HG02678 (cell line): ENCODE results near the gene MN1.
"Not testable (repeated sequence)": the region's sequence is repeated elsewhere in the genome, so short reads cannot be mapped to it uniquely, and the experiment has no call there.

ENCODE experiments used
- ATAC-seq: cut with Tn5 transposase; IDR thresholded peaks from one replicate; pipeline ENCODE4 v1.9.1; 2021; ENCODE audit warnings: mild to moderate bottlenecking, moderate library complexity; ENCODE audit not compliant: unreplicated experiment

MN1 gene

GRCh38 chr22:27745809-27746208, 55.7 kb downstream of the MN1 start:
- ATAC-seq = no peak

GRCh38 chr22:27745154-27745553, 56.4 kb downstream of the MN1 start:
- ATAC-seq = no peak

DNA sequence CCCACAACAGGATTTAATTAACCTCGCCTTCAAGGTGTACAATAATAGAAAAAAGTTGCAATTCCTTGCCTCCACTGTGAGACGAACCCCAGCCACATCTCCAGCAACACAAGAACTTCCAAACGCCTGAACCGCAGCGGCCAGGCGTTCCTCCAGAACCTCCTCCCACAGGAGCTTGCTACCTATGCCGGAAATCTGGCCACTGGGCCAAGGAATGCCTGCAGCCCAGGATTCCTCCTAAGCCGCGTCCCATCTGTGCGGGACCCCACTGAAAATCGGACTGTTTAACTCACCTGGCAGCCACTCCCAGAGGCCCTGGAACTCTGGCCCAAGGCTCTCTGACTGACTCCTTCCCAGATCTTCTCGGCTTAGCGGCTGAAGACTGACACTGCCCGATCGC, 57.5 kb downstream of the MN1 start:
- not testable (repeated sequence) for ATAC-seq

GRCh38 chr22:27740202-27740748, 61.3 kb downstream of the MN1 start:
- ATAC-seq = no peak

GRCh38 chr22:27737521-27737920, 64.0 kb downstream of the MN1 start:
- ATAC-seq = no peak

GRCh38 chr22:27734066-27734465, 67.5 kb downstream of the MN1 start:
- no peak for ATAC-seq

- ATAC-seq = no peak
These were observed 68.7 kb downstream of the MN1 start for GRCh38 chr22:27732841-27733240.

DNA sequence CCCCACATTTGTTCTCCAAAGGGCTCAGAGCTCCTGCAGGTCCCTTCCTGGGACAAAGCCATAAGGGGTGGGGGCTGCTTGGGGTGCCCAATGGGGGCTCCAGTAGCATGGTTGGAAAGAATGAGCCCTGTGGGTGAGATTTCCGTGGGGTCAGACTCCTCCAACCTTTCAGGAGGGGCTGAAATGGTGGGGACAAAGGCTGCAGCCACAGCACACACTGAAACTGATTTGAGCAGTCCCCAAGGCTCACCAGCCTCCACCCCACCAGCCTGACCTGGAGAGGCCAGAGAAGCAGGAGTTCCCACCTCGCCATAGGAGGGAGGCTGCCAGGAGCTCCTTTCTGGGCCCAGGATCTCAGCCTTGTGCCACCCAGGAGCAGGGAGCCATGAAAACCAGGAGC, 69.2 kb downstream of the MN1 start:
- no peak for ATAC-seq

- no peak for ATAC-seq
These were observed 69.9 kb downstream of the MN1 start for GRCh38 chr22:27731621-27732020.

DNA sequence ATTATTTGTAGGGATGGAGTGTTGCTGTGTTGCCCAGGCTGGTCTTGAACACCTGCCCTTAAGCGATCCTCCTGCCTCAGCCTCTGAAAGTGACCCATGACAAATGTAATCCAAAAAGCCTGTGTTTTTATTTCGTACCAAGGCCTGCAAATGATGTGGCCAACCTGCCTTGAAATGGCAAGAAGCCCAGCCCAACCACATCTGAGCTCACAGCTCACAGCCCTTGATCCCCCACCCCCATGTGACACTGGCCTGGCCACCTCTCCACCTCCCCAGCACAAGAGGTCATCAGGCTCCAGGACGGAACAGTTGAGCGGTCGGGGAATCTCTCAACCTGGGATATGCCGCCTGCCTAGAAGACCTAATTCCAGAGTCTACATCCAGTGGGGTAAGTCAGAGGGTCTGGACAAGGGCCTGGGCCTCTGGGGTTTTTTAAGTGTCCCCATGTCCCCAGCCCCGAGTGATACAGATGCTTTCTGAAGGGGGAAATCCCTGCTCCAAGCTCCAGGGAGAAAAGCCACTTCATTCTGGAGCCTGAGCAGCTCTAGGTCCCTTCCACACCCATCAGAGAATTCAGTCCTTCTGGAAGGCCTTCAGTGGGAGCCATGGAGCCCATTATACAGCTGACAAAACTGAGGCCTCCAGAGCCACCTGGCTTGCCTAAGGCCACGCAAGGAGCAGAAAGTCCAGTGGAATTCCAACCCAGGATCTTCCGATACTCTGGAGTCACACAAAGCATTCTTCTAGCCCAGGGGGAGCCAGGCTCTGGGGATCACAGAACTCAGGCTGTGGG, 70.7 kb downstream of the MN1 start:
- ATAC-seq = no peak

- ATAC-seq = no peak
These were observed 72.3 kb downstream of the MN1 start for GRCh38 chr22:27729246-27729645.

DNA sequence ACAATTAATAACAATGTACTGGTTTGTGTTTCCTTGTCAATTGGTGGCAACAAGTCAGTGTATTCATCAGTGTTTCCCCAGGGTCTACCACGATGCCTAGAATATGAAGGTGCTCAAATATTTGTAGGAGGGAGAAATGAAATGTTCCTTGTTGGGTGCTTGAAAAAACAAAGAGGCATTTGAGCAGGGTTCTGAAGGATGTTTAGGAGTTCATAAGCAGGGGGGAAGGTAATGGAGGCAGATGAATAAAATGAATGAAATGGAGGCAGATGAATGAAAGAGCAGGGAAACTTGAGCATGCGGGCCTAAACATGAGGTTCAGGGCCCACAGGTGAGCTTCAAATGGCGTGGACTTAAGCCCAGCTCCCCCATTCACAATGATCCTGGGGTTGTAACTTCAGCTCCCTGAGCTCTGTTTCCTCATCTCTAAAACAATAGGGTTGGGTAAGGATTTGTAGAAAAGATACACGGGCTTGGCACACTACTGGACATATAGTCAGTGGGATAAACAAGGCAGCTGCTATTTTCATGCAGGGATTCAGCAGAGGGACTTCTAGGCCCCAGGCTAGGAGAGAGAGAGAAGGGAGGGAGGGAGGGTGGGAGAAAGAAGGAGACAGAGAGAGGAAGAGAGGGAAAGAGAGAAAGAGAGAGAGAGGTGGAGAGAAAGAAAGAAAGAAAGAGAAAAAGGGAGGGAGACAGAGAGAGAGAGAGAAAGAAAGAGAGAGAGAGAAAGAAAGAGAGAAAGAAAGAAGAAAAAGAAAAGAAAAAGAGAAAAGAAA, 73.7 kb downstream of the MN1 start:
- ATAC-seq = no peak

DNA sequence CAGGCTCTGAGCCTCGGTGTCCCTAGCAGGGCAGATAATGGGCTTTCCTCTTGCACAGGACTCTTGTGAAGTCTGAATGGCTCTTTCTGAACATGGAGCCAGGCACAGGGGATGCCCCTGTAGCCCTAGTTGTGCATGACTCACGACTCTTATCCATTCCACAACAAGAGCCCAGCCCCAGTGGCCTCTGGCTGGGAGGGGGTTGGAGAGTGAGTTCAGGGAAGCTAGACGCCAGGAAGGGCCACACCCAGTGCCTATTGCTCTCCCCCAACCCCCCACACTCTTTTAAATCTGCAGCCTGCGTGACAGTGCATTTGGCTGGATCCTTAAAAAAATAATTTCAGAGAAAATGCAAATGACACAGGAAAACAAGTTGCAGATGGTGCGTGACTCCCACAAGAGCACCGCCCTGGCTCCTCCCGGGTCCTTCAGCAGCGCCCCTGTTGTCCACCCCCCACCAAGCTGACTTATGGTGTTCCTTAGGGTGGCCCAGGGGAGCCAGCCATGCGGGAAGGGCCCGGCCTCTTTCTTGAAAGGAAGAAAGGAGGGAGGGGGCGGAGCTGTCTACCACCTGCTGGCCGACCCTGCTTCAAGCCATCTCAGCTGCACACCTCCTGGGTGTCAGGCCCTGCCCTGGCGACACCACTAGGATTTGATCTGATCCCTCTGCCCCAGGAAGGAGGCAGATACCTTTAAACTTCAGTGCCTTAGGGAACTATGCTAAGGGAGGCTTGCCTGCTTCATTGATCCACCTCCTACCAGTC, 74.7 kb downstream of the MN1 start:
- no peak for ATAC-seq

- ATAC-seq = no peak
These were observed 75.2 kb downstream of the MN1 start for GRCh38 chr22:27726331-27726685.

DNA sequence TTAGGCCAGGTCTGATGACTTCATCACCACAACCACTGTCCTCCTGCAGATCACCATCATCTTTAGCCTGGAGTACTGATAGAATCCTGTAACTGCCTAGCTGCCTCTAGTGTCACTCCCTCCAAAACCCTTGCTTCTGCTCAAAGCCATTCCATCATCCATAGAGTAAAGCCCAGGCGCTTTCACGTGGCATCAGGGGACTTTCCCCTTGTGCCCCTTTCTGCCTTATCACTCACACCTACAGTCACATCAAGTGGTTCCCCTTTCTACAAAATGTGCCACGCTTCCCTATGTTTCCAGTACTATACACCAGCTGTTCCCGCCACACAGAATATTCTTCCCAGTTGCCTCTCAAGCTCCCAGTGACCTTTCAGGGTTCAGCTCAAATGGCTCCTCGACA, 75.9 kb downstream of the MN1 start:
- ATAC-seq = no peak

GRCh38 chr22:27724709-27725108, 76.8 kb downstream of the MN1 start:
- ATAC-seq = no peak

DNA sequence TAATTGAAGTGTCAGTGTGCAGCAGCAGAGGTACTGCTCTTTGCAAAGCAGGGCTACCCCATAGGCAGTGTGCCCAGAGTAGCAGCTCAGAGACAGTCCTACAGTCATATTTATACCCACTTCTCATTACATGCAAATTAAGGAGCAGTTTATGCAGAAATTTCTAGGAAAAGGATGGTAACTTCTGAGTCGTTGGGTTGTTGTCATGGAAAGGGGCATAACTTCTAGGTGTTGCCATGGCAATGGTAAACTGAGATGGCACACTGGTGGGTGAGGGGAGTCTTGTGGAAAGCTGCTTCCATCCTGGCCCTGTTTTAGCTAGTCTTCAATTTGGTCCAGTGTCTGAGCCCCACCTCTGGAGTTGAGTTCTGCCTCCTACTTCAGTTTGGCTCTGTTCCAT, 77.4 kb downstream of the MN1 start:
- ATAC-seq = no peak

DNA sequence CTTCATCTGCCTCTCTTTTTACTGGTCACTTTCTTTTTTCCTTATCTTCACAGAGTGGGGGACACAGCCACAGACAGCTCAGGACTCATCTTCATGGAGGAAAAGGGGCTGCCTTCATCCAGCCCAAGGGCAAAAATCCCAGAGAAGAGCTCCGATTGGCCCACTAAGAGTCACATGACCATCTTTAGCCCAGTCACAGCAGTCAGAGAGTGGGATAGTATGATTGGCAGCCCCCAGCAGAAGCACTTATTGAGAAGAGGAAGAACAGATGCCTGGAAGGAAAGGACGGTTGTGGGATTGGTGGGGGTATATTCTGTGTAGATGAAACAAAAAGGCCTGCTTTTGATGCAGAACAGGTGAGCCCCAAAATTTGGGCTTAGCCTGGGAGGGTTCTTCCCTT, 77.8 kb downstream of the MN1 start:
- ATAC-seq = no peak

- ATAC-seq = no peak
These were observed 78.4 kb downstream of the MN1 start for GRCh38 chr22:27723158-27723557.

GRCh38 chr22:27720860-27721259, 80.7 kb downstream of the MN1 start:
- ATAC-seq = no peak

DNA sequence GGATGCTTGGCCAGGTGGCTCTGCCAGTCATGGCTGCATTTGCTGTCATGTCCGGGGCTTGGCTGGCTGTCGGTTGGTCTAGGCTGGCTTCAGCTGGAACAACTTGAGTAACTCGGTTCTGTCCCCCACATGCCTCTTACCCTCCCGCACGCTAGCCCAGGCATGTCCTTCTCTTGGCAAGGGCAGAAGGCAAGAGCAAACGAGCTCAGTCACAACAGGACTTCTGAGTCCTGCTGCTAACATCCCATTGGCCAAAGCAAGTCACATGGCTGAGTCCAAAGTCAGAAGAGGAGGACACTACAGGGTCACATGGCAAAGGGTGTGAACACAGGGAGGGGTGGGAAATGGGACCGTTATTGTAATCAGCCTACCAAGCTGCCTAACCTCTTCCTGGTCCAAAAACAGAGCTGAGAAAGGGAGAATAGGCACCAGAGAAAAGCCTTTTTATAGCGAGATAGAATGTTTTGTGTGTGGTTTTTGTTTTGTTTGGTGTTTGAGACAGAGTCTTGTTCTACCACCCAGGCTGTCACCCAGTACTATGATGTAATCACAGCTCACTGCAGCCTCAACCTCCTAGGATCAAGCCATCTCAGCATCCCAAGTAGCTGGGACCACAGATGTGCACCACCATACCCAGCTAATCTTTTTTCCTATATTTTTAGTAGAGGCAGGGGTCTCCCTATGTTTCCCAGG, 81.9 kb downstream of the MN1 start:
- ATAC-seq = no peak
